GM23248 (cell line): ENCODE measurements around the gene ELF4. TPM values are rescaled to one million over a fixed set of nuclear protein-coding genes. Genes with fewer than 3 reads are reported as not detected.

Source experiments
- DNase-seq: peaks from one replicate; pipeline ENCODE4 v3.0.0-alpha.2; 2015
- H2AFZ ChIP-seq: fragments of 200-600 bp; sonication (generic); 2 replicates; pipeline ENCODE4 v1.6.1; 2016; ENCODE audit warnings: antibody characterized with exemption
- H3F3A ChIP-seq: fragments of 200-600 bp; sonication (generic); 2 replicates; pipeline ENCODE4 v1.6.1; 2016; ENCODE audit warnings: mild to moderate bottlenecking, antibody characterized with exemption, mixed run types; ENCODE audit not compliant: insufficient read depth
- H3K27ac ChIP-seq: fragments of 200-600 bp; sonication (generic); 2 replicates; pipeline ENCODE4 v1.5.1; 2016; ENCODE audit warnings: mild to moderate bottlenecking
- H3K27me3 ChIP-seq: fragments of 200-600 bp; sonication (generic); replicated peaks from 2 replicates; pipeline ENCODE4 v1.6.1; 2016; ENCODE audit warnings: mild to moderate bottlenecking; ENCODE audit not compliant: insufficient read depth
- H3K36me3 ChIP-seq: fragments of 200-600 bp; sonication (generic); 2 replicates; pipeline ENCODE4 v1.6.1; 2016; ENCODE audit warnings: low read depth, mild to moderate bottlenecking
- H3K4me1 ChIP-seq: fragments of 200-600 bp; sonication (generic); 2 replicates; pipeline ENCODE4 v1.6.1; 2016; ENCODE audit warnings: mild to moderate bottlenecking; ENCODE audit not compliant: insufficient read depth
- H3K4me2 ChIP-seq: fragments of 200-600 bp; sonication (generic); one replicate; pipeline ENCODE4 v1.6.1; 2016; ENCODE audit warnings: mild to moderate bottlenecking; ENCODE audit not compliant: unreplicated experiment
- H3K4me3 ChIP-seq: fragments of 200-600 bp; sonication (generic); 2 replicates; pipeline ENCODE4 v1.5.1; 2016; ENCODE audit warnings: mild to moderate bottlenecking
- H3K79me2 ChIP-seq: fragments of 200-600 bp; sonication (generic); 2 replicates; pipeline ENCODE4 v1.6.1; 2016; ENCODE audit warnings: mild to moderate bottlenecking; ENCODE audit not compliant: insufficient read depth
- H3K9ac ChIP-seq: fragments of 200-600 bp; sonication (generic); 2 replicates; pipeline ENCODE4 v1.6.1; 2016; ENCODE audit warnings: mild to moderate bottlenecking
- H3K9me2 ChIP-seq: fragments of 200-600 bp; sonication (generic); 2 replicates; pipeline ENCODE4 v1.6.1; 2016; ENCODE audit warnings: mixed run types, mild to moderate bottlenecking, moderate library complexity; ENCODE audit not compliant: insufficient read depth
- H3K9me3 ChIP-seq: fragments of 200-600 bp; sonication (generic); one replicate; pipeline ENCODE4 v1.6.1; 2017; ENCODE audit warnings: low read depth
- H4K20me1 ChIP-seq: fragments of 200-600 bp; sonication (generic); 2 replicates; pipeline ENCODE4 v1.6.0; 2016; ENCODE audit not compliant: insufficient read depth
- EZH2 ChIP-seq: fragments of 200-600 bp; sonication (generic); IDR thresholded peaks from 2 replicates; pipeline ENCODE4 v1.6.1; 2018; ENCODE audit warnings: antibody characterized with exemption, mild to moderate bottlenecking; ENCODE audit not compliant: insufficient read depth, poor library complexity, severe bottlenecking
- EZH2phosphoT487 ChIP-seq: fragments of 200-600 bp; sonication (generic); IDR thresholded peaks from 2 replicates; pipeline ENCODE4 v1.6.1; 2018; ENCODE audit warnings: antibody characterized with exemption, moderate library complexity, mild to moderate bottlenecking, low read depth; ENCODE audit not compliant: insufficient read depth
- WGBS, 2 experiments: methylation state at CpG; one replicate each; pipeline ENCODE4 v1.1.6; 2015 to 2017; ENCODE audit warnings: low lambda C conversion rate in 2 of 2, low coverage in 1 of 2; ENCODE audit errors: missing lambda C conversion rate in 2 of 2; 5-methylcytosine and 5-hydroxymethylcytosine counted together
- in situ Hi-C: fragments of 300-500 bp; cut with MboI; formaldehyde crosslinking; loops from 2 replicates; pipeline ENCODE4 v1.15.0; 2020
- polyA plus RNA-seq: library from polyadenylated mRNA; unstranded; fragments of >200 nt; fragmentation: Nextera tagmentation; extraction: Ambion mirVana; gene quantifications from 2 replicates; pipeline ENCODE4 v1.2.1, GENCODE V29; 2016
- total RNA-seq: library from RNA; depleted of rRNA; stranded (reverse); fragments of >200 nt; shearing (Covaris generic); gene quantifications from 2 replicates; pipeline ENCODE4 v1.2.3, GENCODE V29; 2014

ELF4 gene
- total and polyA plus RNA-seq, 2 experiments from 2014 or later, result 9.4 to 16.5 TPM

GRCh38 chrX:130084631-130085237 lies 25.6 kb downstream of the ELF4 start:
- Histone ChIP-seq H4K20me1 (no peaks in the 10 kb centered on the region), H3K79me2 (peaks cover 71% of the 10 kb centered on the region), H3K4me3 (no peak overlapping the region), H3K9me2 (no peaks in the 10 kb centered on the region), H3K4me2 (no peak overlapping the region), H3K4me1 (peaks cover 21% of the 10 kb centered on the region), H2AFZ (no peak overlapping the region), H3K27ac (0 out of 2 replicates have a peak overlapping the region, but pooled peaks have one; percentile 18), H3K9ac (no peak overlapping the region), H3K36me3 (no peaks in the 10 kb centered on the region), H3K9me3 (no peaks in the 10 kb centered on the region), H3K27me3 (no peaks in the 10 kb centered on the region), H3F3A (no peaks in the 10 kb centered on the region)
- in situ Hi-C loops, result no loop called here
- WGBS, 2 experiments, result 55 to 69% methylated on average over 5 to 9 of the region's 9 CpGs
- no peak for DNase-seq
- TF ChIP-seq EZH2phosphoT487, result no peak
- no peak for TF ChIP-seq EZH2

GRCh38 chrX:130083656-130084382 lies 26.5 kb downstream of the ELF4 start:
- no peaks in the 10 kb centered on the region for H3F3A ChIP-seq
- no peak overlapping the region for H3K4me3 ChIP-seq
- peaks cover 63% of the 10 kb centered on the region for H3K79me2 ChIP-seq
- H3K4me1 ChIP-seq, result peaks cover 21% of the 10 kb centered on the region
- DNase-seq, result no peak
- no peak overlapping the region for H3K9ac ChIP-seq
- in situ Hi-C loops, result no loop called here
- no peaks in the 10 kb centered on the region for H4K20me1 ChIP-seq
- no peak overlapping the region for H3K4me2 ChIP-seq
- H3K27me3 ChIP-seq, result no peaks in the 10 kb centered on the region
- H3K9me2 ChIP-seq, result no peaks in the 10 kb centered on the region
- no peaks in the 10 kb centered on the region for H3K9me3 ChIP-seq
- TF ChIP-seq EZH2 (no peak), EZH2phosphoT487 (no peak)
- no peak overlapping the region for H2AFZ ChIP-seq
- H3K36me3 ChIP-seq, result no peaks in the 10 kb centered on the region
- no peak overlapping the region for H3K27ac ChIP-seq
- WGBS, 2 experiments, result 94 to 95% methylated on average over 13 to 15 of the region's 15 CpGs

- Histone ChIP-seq H3K4me2 (no peak overlapping the region), H3F3A (no peaks in the 10 kb centered on the region), H3K36me3 (no peaks in the 10 kb centered on the region), H3K79me2 (peaks cover 56% of the 10 kb centered on the region), H3K4me3 (no peak overlapping the region), H4K20me1 (no peaks in the 10 kb centered on the region), H3K9me2 (no peaks in the 10 kb centered on the region), H3K27me3 (no peaks in the 10 kb centered on the region), H3K27ac (peak overlapping the region; percentile 68; the same call in 1 of the 2 replicates), H3K9ac (peak overlapping the region; percentile 64; the same call in 1 of the 2 replicates), H2AFZ (no peak overlapping the region), H3K9me3 (no peaks in the 10 kb centered on the region), H3K4me1 (peaks cover 21% of the 10 kb centered on the region)
- TF ChIP-seq EZH2, result no peak
- TF ChIP-seq EZH2phosphoT487, result no peak
- in situ Hi-C loops, result no loop called here
- no peak for DNase-seq
- 63 to 80% methylated on average over 1 to 7 of the region's 7 CpGs for WGBS, 2 experiments
Measured at GRCh38 chrX:130083107-130083490, 27.2 kb downstream of the ELF4 start.

GRCh38 chrX:130082244-130083106 lies 27.8 kb downstream of the ELF4 start:
- H3F3A ChIP-seq, result no peaks in the 10 kb centered on the region
- peak overlapping the region; percentile 68 for H3K27ac ChIP-seq
- H3K9me3 ChIP-seq, result no peaks in the 10 kb centered on the region
- H3K36me3 ChIP-seq, result no peaks in the 10 kb centered on the region
- no peaks in the 10 kb centered on the region for H3K9me2 ChIP-seq
- H4K20me1 ChIP-seq, result no peaks in the 10 kb centered on the region
- H3K4me2 ChIP-seq, result peak overlapping the region; percentile 53
- 9 to 11% methylated on average over 6 to 25 of the region's 28 CpGs for WGBS, 2 experiments
- H3K4me3 ChIP-seq, result peak overlapping the region; percentile 11; the same call in 1 of the 2 replicates
- H3K4me1 ChIP-seq, result peaks cover 21% of the 10 kb centered on the region
- peaks cover 52% of the 10 kb centered on the region for H3K79me2 ChIP-seq
- H3K27me3 ChIP-seq, result no peaks in the 10 kb centered on the region
- peak overlapping the region; percentile 51 for H2AFZ ChIP-seq
- TF ChIP-seq EZH2phosphoT487 (no peak), EZH2 (no peak)
- H3K9ac ChIP-seq, result peak overlapping the region; percentile 64
- in situ Hi-C loops, result no loop called here
- DNase-seq, result peak; percentile 60
